GM18867 (cell line): ENCODE results near the gene GFI1B.
A peak's percentile ranks its signal among the peaks of the same experiment; 100 is the strongest.
"Not testable (repeated sequence)": the region's sequence is repeated elsewhere in the genome, so short reads cannot be mapped to it uniquely, and the experiment has no call there.

ENCODE experiments used
- ATAC-seq: cut with Tn5 transposase; IDR thresholded peaks from one replicate; pipeline ENCODE4 v1.9.1; 2021; ENCODE audit warnings: mild to moderate bottlenecking, moderate library complexity; ENCODE audit not compliant: unreplicated experiment

GFI1B gene

DNA sequence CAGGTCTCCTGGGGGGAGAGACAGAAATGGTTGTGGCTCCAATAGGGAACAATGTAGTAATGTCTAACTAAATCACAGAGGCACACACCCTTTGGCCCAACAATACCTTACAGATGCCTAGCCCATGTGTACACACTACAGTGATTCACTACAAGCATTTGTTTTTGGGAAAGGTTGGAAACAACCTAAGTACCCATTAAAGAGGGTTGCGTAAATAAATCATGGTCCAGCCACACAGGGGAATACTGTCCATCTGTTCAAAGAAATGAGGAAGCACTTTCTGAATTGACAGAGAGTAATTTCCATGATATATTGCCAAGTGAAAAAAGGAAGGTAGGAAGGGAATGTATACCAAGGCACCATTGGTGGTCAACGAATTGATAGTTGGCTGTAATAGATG, 30.3 kb downstream of the GFI1B start:
- no peak for ATAC-seq

- ATAC-seq = no peak
Observed at GRCh38 chr9:133009906-133010582, 31.6 kb downstream of the GFI1B start.

GRCh38 chr9:133014696-133015095, 36.2 kb downstream of the GFI1B start:
- no peak for ATAC-seq

DNA sequence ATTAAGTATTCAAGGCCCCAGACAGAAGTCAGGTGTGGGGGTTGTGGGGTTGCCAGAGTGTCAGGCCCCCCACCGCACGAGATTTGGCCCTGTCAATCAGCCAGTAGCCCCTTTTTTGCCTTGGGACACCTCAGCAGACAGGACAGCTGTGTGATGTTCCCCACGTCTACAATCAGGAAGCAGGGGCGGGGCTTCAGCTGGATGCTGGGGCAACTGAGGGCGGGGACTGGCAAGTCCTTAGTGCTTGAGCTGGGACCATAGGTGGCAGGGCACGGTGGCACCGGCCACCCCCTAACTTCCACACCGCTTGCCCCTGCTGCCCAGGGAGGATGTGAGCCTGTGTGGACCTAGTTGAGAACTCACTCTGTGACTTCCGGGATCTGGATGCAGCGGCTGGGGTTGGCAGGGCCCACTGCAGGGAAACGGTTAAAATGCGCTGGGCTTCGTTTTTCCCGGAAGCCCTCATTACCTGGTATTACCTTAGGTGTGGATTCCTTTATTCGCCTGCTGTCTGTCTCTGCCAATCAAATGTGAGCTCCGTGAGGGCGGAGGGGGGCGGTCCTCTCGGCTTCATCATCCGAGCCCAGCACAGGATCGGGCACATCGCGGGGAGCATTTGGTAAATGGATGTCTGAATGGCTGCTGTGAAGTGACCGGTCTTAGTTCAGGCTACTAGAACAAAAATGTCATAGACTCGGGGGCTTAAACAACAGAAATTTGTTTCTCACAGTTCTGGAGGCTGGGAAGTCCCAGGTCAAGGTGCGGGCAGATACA, 44.8 kb downstream of the GFI1B start:
- ATAC-seq = no peak

- no peak for ATAC-seq
Observed at GRCh38 chr9:133026426-133026825, 47.9 kb downstream of the GFI1B start.

DNA sequence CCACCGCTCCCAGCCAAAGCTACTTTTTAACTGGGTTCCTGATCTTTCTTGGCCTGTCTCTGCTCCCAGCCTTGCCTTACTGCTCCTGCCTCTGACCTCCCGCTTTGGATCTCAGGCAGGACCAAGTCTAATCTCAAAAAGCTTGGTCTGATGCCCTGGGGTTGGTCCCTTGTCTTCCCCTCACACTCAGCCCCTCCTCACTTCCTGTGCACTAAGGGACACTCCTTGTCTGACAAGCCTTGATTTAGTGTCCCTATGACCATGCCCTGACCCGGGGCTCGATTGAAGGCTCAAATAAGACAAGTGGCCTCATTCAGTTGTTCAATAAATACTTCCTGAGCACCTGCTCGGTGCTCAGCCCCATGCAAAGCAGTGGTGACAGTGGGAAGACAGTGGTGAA, 48.6 kb downstream of the GFI1B start:
- ATAC-seq = no peak

GRCh38 chr9:133028221-133028620, 49.7 kb downstream of the GFI1B start:
- no peak for ATAC-seq

- no peak for ATAC-seq
Observed at GRCh38 chr9:133029994-133030316, 51.5 kb downstream of the GFI1B start.

DNA sequence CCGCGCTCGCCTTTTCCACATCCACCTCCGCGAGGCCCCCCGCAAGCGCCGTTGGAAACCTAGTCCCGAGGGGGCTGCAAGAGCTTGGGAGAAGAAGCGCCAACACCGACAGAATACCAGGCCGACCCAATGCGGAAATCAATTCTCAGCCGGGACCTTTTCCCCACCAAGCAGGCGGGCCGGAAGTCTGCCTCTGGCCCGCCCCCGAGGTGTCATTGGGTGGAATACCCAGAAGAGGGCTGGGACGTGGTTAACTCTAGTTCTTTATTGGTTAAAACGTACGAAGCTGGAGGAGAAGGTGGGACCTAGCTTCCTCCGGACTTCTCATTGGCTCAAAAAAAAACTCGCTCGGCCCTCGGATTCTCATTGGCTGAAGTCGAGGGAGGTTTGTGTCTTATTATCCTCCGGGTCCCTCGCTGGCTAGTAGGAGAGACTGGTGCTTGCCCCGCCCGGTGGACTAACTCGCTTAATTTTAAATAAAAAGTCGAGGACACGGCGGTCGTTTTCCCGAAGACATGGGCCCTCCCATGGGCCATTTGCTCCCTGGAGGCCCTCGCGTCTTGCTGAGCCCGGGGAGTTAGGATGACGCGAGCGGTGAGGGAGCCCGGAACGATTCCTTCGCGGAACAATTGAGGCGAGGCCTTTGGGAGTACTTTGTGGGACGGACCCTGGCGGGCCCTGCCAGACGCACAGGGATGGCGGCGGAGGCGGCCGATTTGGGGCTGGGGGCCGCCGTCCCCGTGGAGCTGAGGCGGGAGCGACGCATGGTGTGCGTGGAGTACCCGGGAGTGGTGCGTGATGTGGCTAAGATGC, 52.0 kb downstream of the GFI1B start, which contains the start of gene GTF3C5:
TSS of gene GTF3C5 (plus strand) at position 681 of the 813 bp plus-strand sequence. CDS start at position 696, 15 bp downstream.
- ATAC-seq = peak; percentile 94

DNA sequence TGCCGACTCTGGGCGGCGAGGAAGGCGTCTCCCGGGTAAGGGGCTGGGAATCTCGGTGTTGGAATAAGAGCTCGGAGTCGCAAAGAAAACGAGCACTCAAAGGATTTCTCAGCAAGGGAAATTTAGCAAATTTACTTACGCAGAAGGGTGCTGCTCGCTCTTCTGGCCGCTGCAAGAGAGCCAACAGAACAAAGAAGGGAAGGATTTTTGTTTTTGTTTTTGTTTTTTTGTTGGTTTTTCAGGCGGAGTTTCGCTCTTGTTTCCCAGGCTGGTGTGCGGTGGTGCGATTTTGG, 52.6 kb downstream of the GFI1B start:
- ATAC-seq = no peak

DNA sequence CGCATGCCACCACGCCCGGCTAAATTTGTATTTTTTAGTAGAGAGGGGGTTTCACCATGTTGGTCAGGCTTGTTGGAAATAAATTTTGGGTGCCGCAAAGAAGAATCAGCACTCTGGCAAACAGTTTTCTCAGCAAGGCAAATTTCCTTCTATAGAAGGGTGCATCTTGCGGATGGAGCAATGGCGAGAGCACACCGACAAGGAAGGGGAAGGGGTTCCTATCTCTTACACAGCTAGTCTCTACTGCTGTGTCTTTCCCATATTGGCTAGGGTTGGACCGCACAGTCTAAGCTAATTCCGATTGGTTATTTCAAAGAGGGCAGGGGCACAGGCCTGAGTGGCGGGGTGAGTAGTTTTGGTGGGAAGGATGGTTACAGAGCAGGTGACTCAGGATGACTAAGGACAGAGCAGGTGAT, 53.0 kb downstream of the GFI1B start:
- ATAC-seq = no peak

DNA sequence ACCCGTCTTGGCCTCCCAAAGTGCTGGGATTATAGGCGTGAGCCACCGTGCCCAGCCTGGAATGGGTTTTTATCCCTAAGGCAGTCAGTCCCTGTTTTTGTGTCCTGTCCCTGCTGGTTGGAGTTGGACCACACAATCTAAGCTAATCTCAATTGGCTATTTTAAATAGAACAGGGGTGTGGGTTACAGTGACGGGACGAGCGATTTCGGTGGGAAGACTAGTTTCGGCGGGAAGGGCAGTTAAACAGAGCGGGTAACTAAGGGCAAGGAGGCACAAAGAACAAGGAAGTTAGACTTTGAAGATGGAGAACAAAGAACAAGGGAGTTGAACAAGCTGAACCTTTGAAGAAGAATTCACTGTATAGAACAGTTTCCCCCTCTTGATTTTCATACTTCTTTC, 53.7 kb downstream of the GFI1B start:
- ATAC-seq = no peak

DNA sequence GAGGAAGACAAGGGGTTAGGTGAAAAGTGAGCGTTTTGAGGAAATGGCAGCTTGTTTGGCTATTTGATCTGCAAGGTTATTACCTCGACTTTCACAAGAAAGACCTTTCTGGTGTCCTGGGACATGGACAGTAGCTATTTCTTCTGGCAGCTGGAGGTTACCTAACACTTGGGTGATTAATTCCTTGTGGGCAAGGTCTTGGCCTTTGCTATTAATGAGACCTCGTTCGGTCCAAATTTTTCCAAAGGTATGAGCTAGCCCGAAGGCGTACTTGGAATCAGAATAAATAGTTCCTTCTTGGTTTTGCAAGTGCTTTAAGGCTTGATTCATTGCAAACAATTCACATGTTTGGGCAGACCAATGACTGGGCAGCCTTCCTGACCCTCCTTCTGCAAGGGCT, 57.2 kb downstream of the GFI1B start:
- no peak for ATAC-seq

- no peak for ATAC-seq
Observed at GRCh38 chr9:133037775-133038515, 59.5 kb downstream of the GFI1B start.

DNA sequence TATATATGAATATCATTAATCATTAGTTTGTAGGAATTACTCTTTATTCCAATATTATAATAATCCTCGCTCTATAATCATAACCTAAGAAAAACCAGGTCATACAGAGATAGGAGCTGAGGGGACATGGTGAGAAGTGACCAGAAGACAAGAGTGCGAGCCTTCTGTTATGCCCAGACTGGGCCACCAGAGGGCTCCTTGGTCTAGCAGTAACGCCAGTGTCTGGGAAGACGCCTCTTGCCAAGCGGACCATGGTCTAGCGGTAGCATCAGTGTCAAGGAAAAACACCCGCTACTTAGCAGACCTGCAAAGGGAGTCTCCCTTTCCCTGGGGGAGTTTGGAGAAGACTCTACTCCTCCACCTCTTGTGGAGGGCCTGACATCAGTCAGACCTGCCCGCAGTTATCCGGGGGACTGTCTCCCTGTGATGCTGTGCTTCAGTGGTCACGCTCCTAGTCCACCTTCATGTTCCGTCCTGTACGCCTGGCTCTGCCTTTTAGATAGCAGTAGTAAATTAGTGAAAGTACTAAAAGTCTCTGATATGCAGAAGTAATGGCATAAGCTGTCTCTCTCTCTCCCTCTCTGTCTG, 62.5 kb downstream of the GFI1B start:
- ATAC-seq = not testable (repeated sequence)
